Liver (tissue), 2 donors: ENCODE results near the gene ZNF587.
"Not testable (repeated sequence)": the region's sequence is repeated elsewhere in the genome, so short reads cannot be mapped to it uniquely, and the experiment has no call there.

Source experiments
- ATF3 ChIP-seq: IDR thresholded peaks from 2 replicates; pipeline ENCODE4 v1.6.1; 2016; ENCODE audit warnings: antibody characterized with exemption
- RAD21 ChIP-seq, 2 donors: IDR thresholded peaks; 2 replicates each; pipeline ENCODE4 v1.6.1; 2016; ENCODE audit warnings: antibody characterized with exemption in 2 of 2, mild to moderate bottlenecking in 2 of 2
- TAF1 ChIP-seq: conservative IDR thresholded peaks from 2 replicates; pipeline ENCODE4 v1.6.1; 2016; ENCODE audit warnings: antibody characterized with exemption, mild to moderate bottlenecking
- ZBTB33 ChIP-seq: IDR thresholded peaks from 2 replicates; pipeline ENCODE4 v1.6.1; 2016; ENCODE audit warnings: antibody characterized with exemption
- donor health status: healthy.

GRCh38 chr19:57838622-57839191 is 11.0 kb upstream of the ZNF587 start:
- not testable (repeated sequence) for TF ChIP-seq ATF3; RAD21 (IDR thresholded peaks at IDR 0.05); ZBTB33; TAF1
